ENCODE data around the gene ADAM12.

GRCh38 chr10:126160571-126160970 is 227.7 kb downstream of the ADAM12 start:
- TF ChIP-seq FOSL2 (IDR thresholded peaks at IDR 0.05; ENCODE audit: borderline replicate concordance, low read depth) (no peak), RCOR1 (IDR thresholded peaks at IDR 0.05; ENCODE audit: low read length) (no peak), MXI1 (IDR thresholded peaks at IDR 0.05; ENCODE audit: low read depth, low read length) (no peak), POLR2AphosphoS5 (IDR thresholded peaks at IDR 0.05; ENCODE audit: low read depth, low read length) (no peak), CTCF (IDR thresholded peaks at IDR 0.05) (no peak), TAF1 (IDR thresholded peaks at IDR 0.05; ENCODE audit: borderline replicate concordance, low read depth, low read length) (no peak), RAD21 (IDR thresholded peaks at IDR 0.05; ENCODE audit: low read length) (no peak), TCF12 (IDR thresholded peaks at IDR 0.05) (no peak), YY1 (IDR thresholded peaks at IDR 0.05; ENCODE audit: low read depth) (no peak), CHD2 (IDR thresholded peaks at IDR 0.05; ENCODE audit: low read length, partially characterized antibody) (no peak), SIN3A (IDR thresholded peaks at IDR 0.05; ENCODE audit: borderline replicate concordance, low read depth, low read length) (no peak), SMC3 (IDR thresholded peaks at IDR 0.05; ENCODE audit: low read depth, low read length) (no peak), FOXM1 (IDR thresholded peaks at IDR 0.05; ENCODE audit: low read depth) (no peak), GABPA (IDR thresholded peaks at IDR 0.05; ENCODE audit: low read depth) (no peak)

Measured in SK-N-SH (cell line).